Neural progenitor cell (in vitro differentiated cells): Measurements from ENCODE around the gene SMIM27. TPM values are rescaled to one million over a fixed set of nuclear protein-coding genes. Genes with fewer than 3 reads are reported as not detected.

Experiments
- total RNA-seq: library from RNA; depleted of rRNA; stranded (reverse); fragments of >200 nt; gene quantifications from 2 replicates; pipeline ENCODE4 v1.2.3, GENCODE V29; 2015; ENCODE audit warnings: low replicate concordance

The SMIM27 gene
- total RNA-seq, 1 donor from 2014 or later, result 9.7 TPM

Other genes with a start within 250 kb of the SMIM27 start
- 37.6 and 38.2 TPM in 2 replicates for gene ACO1, start 167.7 kb upstream of the SMIM27 start, total RNA-seq
- 5.7 and 9.9 TPM in 2 replicates for gene RIGI, start 26.1 kb upstream of the SMIM27 start, total RNA-seq
- 33.9 and 51.3 TPM in 2 replicates for gene TOPORS, start 259 bp downstream of the SMIM27 start, total RNA-seq
- gene NDUFB6, start 20.8 kb downstream of the SMIM27 start, total RNA-seq, result 50.8 and 64.9 TPM in 2 replicates
- gene TAF1L, start 83.3 kb downstream of the SMIM27 start, total RNA-seq, result not detected in 2 replicates
- not detected in 2 replicates for gene TMEM215, start 231.2 kb downstream of the SMIM27 start, total RNA-seq